Upper lobe of right lung (tissue), 1 donor: ENCODE results near the gene MAML3. TPM values are rescaled to one million over a fixed set of nuclear protein-coding genes. Genes with fewer than 3 reads are reported as not detected.

Experiments used
- ATAC-seq: fragments of 200-7000 bp; cut with Tn5 transposase; one replicate; pipeline ENCODE4 v1.9.1; 2020; ENCODE audit warnings: mild to moderate bottlenecking, moderate library complexity
- DNase-seq: peaks from one replicate; pipeline ENCODE4 v3.0.0-alpha.2; 2020
- H3K27ac ChIP-seq: fragments of 200-600 bp; one replicate; pipeline ENCODE4 v1.8.0; 2022
- H3K27me3 ChIP-seq: fragments of 200-600 bp; one replicate; pipeline ENCODE4 v1.8.0; 2022; ENCODE audit warnings: mild to moderate bottlenecking
- H3K36me3 ChIP-seq: fragments of 200-600 bp; one replicate; pipeline ENCODE4 v1.8.0; 2022
- H3K4me1 ChIP-seq: fragments of 200-600 bp; one replicate; pipeline ENCODE4 v1.8.0; 2022
- H3K4me3 ChIP-seq: fragments of 200-600 bp; one replicate; pipeline ENCODE4 v1.8.0; 2022; ENCODE audit warnings: mild to moderate bottlenecking
- H3K9me3 ChIP-seq: fragments of 200-600 bp; one replicate; pipeline ENCODE4 v1.8.0; 2022
- intact Hi-C: fragments of 100-400 bp; cut with DNase I; formaldehyde crosslinking; loops from one replicate; pipeline ENCODE4 v1.11.0; 2022
- total RNA-seq: library from RNA; stranded (reverse); fragmentation: NEBNext Ultra II Directional; extraction: Animal tissue kit (Norgen Biotek cat#: 25700); gene quantifications from one replicate; pipeline ENCODE4 v1.2.1, GENCODE V29; 2021
- TF ChIP-seq, protein P1 (sequence below): fragments of 200-600 bp; IDR thresholded peaks from one replicate; pipeline ENCODE4 v1.8.0; 2022; ENCODE audit warnings: antibody characterized with exemption
- donor health status: DM: no; HTN: yes; CAD: no; lungs with severe emphysema.

The MAML3 gene
- total RNA-seq, 1 donor from 2014 or later: 13.1 TPM

DNA sequence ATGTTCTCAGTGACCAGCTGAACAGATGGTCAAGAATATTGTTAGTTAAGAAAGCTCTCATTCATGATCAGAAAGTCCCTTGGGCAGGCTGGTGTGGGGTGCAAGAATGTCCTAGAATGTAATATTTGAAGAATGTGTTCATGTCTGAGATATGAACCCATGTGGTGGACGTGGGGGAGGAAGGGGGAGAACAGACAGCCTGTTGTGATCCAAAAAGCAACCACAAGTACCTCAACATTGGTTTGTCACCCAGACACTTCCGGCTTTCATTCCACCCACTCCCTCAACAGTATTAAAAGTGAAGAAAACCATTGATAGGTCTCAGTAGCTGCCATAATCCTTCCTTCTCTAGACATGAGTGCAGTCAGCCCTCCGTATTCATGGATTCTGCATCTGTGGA lies 82.2 kb downstream of the MAML3 start:
- no peaks in the 10 kb centered on the region for H3K9me3 ChIP-seq
- no peaks in the 10 kb centered on the region for H3K27me3 ChIP-seq
- H3K4me3 ChIP-seq: no peak overlapping the region
- H3K27ac ChIP-seq: no peak overlapping the region
- no peak for DNase-seq
- no peaks in the 10 kb centered on the region for H3K36me3 ChIP-seq
- TF ChIP-seq, protein P1, sequence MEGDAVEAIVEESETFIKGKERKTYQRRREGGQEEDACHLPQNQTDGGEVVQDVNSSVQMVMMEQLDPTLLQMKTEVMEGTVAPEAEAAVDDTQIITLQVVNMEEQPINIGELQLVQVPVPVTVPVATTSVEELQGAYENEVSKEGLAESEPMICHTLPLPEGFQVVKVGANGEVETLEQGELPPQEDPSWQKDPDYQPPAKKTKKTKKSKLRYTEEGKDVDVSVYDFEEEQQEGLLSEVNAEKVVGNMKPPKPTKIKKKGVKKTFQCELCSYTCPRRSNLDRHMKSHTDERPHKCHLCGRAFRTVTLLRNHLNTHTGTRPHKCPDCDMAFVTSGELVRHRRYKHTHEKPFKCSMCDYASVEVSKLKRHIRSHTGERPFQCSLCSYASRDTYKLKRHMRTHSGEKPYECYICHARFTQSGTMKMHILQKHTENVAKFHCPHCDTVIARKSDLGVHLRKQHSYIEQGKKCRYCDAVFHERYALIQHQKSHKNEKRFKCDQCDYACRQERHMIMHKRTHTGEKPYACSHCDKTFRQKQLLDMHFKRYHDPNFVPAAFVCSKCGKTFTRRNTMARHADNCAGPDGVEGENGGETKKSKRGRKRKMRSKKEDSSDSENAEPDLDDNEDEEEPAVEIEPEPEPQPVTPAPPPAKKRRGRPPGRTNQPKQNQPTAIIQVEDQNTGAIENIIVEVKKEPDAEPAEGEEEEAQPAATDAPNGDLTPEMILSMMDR: no peak
- H3K4me1 ChIP-seq: peaks cover 26% of the 10 kb centered on the region
- ATAC-seq: peak; percentile 82
- intact Hi-C loops: no loop called here

DNA sequence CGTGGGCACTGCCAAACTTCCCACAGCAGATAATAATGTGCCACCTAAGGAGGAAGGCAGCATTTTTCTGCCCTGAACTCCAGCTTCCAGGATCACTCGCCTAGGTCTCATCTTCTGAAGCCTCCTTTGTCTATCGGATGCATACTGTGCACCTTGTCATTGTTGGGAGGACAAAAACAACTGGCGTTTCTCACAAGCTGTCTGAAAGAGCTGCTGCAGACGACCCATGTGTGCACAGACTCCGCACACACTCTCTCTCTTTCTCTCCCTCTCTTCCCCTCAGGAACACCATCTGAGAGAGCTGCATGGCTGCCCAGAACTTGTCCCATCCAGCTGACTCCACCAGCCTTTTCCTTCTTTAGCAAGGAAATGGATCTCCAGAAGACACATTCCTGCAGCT lies 83.0 kb downstream of the MAML3 start:
- H3K4me1 ChIP-seq: peaks cover 26% of the 10 kb centered on the region
- TF ChIP-seq, protein P1: no peak
- no peak overlapping the region for H3K4me3 ChIP-seq
- H3K36me3 ChIP-seq: no peaks in the 10 kb centered on the region
- H3K9me3 ChIP-seq: no peaks in the 10 kb centered on the region
- intact Hi-C loops: no loop called here
- H3K27ac ChIP-seq: no peak overlapping the region
- DNase-seq: no peak
- peak; percentile 5 for ATAC-seq
- no peaks in the 10 kb centered on the region for H3K27me3 ChIP-seq

DNA sequence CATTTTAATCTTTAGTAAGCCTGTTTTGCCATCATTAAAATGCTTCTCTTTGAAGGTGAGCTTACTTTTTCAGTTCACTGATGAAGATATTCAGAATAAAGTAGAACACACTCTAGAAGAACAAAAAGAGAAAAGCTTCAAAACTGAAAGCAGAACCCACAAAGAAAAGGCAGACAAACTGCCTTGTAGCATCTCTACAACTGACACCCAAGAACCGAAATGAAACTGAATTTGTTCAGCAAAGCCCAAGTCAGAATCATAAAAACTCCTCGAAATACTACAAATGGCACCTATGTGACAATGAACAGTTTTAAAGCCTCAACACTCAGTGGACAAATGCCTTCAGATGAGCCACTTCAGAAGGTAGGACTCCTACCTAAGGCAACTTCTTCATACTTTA lies 83.6 kb downstream of the MAML3 start:
- no peaks in the 10 kb centered on the region for H3K9me3 ChIP-seq
- TF ChIP-seq, protein P1: no peak
- H3K27me3 ChIP-seq: no peaks in the 10 kb centered on the region
- H3K27ac ChIP-seq: peak overlapping the region; percentile 3
- no peak overlapping the region for H3K4me3 ChIP-seq
- DNase-seq (no peak), ATAC-seq (no peak)
- peaks cover 26% of the 10 kb centered on the region for H3K4me1 ChIP-seq
- H3K36me3 ChIP-seq: no peaks in the 10 kb centered on the region
- intact Hi-C loops: no loop called here

DNA sequence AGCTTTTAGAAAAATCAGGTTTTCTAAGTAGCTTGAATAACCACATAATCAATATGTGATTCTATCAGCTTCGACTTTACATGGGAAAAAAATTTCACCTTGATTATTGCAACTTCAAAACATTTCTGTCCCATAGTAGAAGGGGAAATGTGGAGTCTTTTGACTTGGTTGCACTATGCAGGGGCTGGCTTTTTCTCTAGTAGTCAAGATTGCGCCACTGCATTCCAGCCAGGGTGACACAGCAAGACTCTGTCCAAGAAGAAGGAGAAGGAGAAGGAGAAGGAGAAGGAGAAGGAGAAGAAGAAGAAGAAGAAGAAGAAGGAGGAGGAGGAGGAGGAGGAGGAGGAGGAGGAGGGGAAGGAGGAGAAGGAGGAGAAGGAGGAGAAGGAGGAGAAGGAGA lies 84.9 kb downstream of the MAML3 start:
- DNase-seq (peak; percentile 66), ATAC-seq (peak; percentile 73)
- Histone ChIP-seq H3K4me3 (no peak overlapping the region), H3K4me1 (peaks cover 26% of the 10 kb centered on the region), H3K27ac (no peak overlapping the region), H3K36me3 (no peaks in the 10 kb centered on the region), H3K9me3 (no peaks in the 10 kb centered on the region), H3K27me3 (no peaks in the 10 kb centered on the region)
- TF ChIP-seq, protein P1: no peak
- intact Hi-C loops: no loop called here

DNA sequence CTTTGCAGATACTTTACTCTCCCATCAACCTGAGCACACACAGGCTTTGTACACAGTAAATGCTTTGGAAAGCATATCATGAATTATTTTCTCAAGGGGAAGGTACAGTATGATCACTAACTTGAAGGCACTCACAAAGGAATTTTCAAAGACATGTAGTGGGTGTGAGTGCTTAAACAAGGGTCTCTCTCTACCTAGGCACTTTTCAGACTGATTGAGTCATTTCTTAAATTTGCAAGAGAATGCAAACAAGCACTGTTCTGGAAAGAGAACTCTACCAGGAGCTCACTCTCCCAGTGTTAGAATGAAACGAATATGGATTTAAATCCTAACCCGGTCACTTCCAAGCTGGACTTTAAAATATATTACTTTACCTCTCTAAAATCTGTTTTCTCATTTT lies 85.7 kb downstream of the MAML3 start:
- H3K4me1 ChIP-seq: peaks cover 26% of the 10 kb centered on the region
- peak; percentile 47 for ATAC-seq

More for the DNA sequence above, 85.7 kb downstream of the MAML3 start:
- TF ChIP-seq, protein P1: no peak
- Histone ChIP-seq H3K4me3 (no peak overlapping the region), H3K9me3 (no peaks in the 10 kb centered on the region), H3K27me3 (no peaks in the 10 kb centered on the region), H3K27ac (no peak overlapping the region), H3K36me3 (no peaks in the 10 kb centered on the region)
- intact Hi-C loops: no loop called here
- no peak for DNase-seq
